ENCODE data around the gene SHOC2. TPM values are rescaled to one million over a fixed set of nuclear protein-coding genes. Genes with fewer than 3 reads are reported as not detected.

The SHOC2 gene
- total RNA-seq, 1 donor from 2014 or later = 24.4 TPM

GRCh38 chr10:110897184-110897583, 22.2 kb upstream of the SHOC2 start:
- no peaks in the 10 kb centered on the region for H3K27me3 ChIP-seq (ENCODE audit: control insufficient read depth, insufficient read depth, low read length)
- H3K4me3 ChIP-seq (ENCODE audit: low read depth, low read length) = no peak overlapping the region
- DNase-seq (ENCODE audit: low read depth) = no peak
- no peak for TF ChIP-seq CTCF (IDR thresholded peaks at IDR 0.05; ENCODE audit: insufficient read depth, low read length, poor library complexity, severe bottlenecking)
- peaks cover 1% of the 10 kb centered on the region for H3K36me3 ChIP-seq (ENCODE audit: control insufficient read depth, insufficient read depth, low read length)

DNA sequence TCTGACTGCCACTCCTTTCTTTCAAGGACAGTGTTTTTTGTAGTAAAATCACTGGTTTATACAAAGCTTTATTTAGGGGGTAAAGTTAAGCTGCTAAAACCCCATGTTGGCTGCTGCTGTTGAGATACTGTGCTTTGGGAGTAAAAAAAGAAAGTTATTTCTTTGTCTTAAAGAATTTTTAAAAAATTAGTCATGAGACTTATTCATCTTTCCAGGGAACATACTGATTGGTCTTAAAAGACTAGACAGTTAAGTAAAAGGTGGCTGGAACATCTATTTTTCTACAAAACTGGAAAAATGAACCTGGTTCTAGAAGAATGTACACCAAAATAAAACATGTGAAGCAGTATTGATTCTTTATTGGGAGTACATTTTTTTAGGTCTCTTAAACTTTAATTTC, 21.0 kb upstream of the SHOC2 start:
- H3K36me3 ChIP-seq (ENCODE audit: control insufficient read depth, insufficient read depth, low read length) = no peaks in the 10 kb centered on the region
- TF ChIP-seq CTCF (IDR thresholded peaks at IDR 0.05; ENCODE audit: insufficient read depth, low read length, poor library complexity, severe bottlenecking) = no peak
- no peak overlapping the region for H3K4me3 ChIP-seq (ENCODE audit: low read depth, low read length)
- no peak for DNase-seq (ENCODE audit: low read depth)
- no peaks in the 10 kb centered on the region for H3K27me3 ChIP-seq (ENCODE audit: control insufficient read depth, insufficient read depth, low read length)

DNA sequence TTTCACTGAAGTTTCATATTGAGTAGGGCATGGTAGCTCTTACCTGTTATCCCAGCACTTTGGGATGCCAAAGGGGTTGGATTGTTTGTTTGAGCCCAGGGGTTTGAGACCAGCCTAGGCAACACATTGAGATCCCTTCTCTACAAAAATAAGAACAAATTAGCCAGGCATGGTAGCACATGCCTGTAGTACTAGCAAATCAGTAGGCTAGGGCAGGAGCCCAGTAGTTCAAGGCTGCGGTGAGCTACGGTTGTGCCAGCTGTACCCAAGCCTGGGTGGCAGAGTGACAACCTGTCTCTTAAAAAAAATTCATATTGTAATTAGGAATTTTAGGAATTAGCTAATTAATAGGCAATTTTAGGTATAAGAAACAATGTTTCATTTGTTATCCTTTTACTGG, 18.4 kb upstream of the SHOC2 start:
- no peaks in the 10 kb centered on the region for H3K27me3 ChIP-seq (ENCODE audit: control insufficient read depth, insufficient read depth, low read length)
- DNase-seq (ENCODE audit: low read depth) = no peak
- no peak overlapping the region for H3K4me3 ChIP-seq (ENCODE audit: low read depth, low read length)
- no peak for TF ChIP-seq CTCF (IDR thresholded peaks at IDR 0.05; ENCODE audit: insufficient read depth, low read length, poor library complexity, severe bottlenecking)
- H3K36me3 ChIP-seq (ENCODE audit: control insufficient read depth, insufficient read depth, low read length) = no peaks in the 10 kb centered on the region

- no peaks in the 10 kb centered on the region for H3K27me3 ChIP-seq (ENCODE audit: control insufficient read depth, insufficient read depth, low read length)
- H3K4me3 ChIP-seq (ENCODE audit: low read depth, low read length) = no peak overlapping the region
- peak; percentile 31 for DNase-seq (ENCODE audit: low read depth)
- TF ChIP-seq CTCF (IDR thresholded peaks at IDR 0.05; ENCODE audit: insufficient read depth, low read length, poor library complexity, severe bottlenecking) = no peak
- H3K36me3 ChIP-seq (ENCODE audit: control insufficient read depth, insufficient read depth, low read length) = no peaks in the 10 kb centered on the region
Measured at GRCh38 chr10:110901954-110902819, 17.2 kb upstream of the SHOC2 start.

GRCh38 chr10:110903280-110904278, 15.8 kb upstream of the SHOC2 start:
- no peaks in the 10 kb centered on the region for H3K27me3 ChIP-seq (ENCODE audit: control insufficient read depth, insufficient read depth, low read length)
- no peak for DNase-seq (ENCODE audit: low read depth)
- no peak for TF ChIP-seq CTCF (IDR thresholded peaks at IDR 0.05; ENCODE audit: insufficient read depth, low read length, poor library complexity, severe bottlenecking)
- no peaks in the 10 kb centered on the region for H3K36me3 ChIP-seq (ENCODE audit: control insufficient read depth, insufficient read depth, low read length)
- H3K4me3 ChIP-seq (ENCODE audit: low read depth, low read length) = no peak overlapping the region

Data from kidney epithelial cell (primary cell).